Hepatocyte (in vitro differentiated cells): ENCODE results near the gene XXYLT1. TPM values are rescaled to one million over a fixed set of nuclear protein-coding genes. Genes with fewer than 3 reads are reported as not detected.

Experiments used
- DNase-seq: peaks from one replicate; pipeline ENCODE4 v3.0.0-alpha.2; 2016; ENCODE audit warnings: low spot score
- H2AFZ ChIP-seq: fragments of 200-600 bp; sonication (generic); 2 replicates; pipeline ENCODE4 v1.6.0; 2016; ENCODE audit warnings: antibody characterized with exemption, mild to moderate bottlenecking
- H3K27ac ChIP-seq: fragments of 200-600 bp; sonication (generic); 2 replicates; pipeline ENCODE4 v1.5.1; 2016; ENCODE audit warnings: mild to moderate bottlenecking
- H3K27me3 ChIP-seq: fragments of 200-600 bp; sonication (generic); 2 replicates; pipeline ENCODE4 v1.6.1; 2016
- H3K36me3 ChIP-seq: fragments of 200-600 bp; sonication (generic); replicated peaks from 2 replicates; pipeline ENCODE4 v1.5.1; 2016; ENCODE audit warnings: low read depth; ENCODE audit not compliant: insufficient read depth
- H3K4me1 ChIP-seq: fragments of 200-600 bp; sonication (generic); 2 replicates; pipeline ENCODE4 v1.5.1; 2016; ENCODE audit warnings: mild to moderate bottlenecking, moderate library complexity; ENCODE audit not compliant: insufficient read depth
- H3K4me2 ChIP-seq: fragments of 200-600 bp; sonication (generic); 2 replicates; pipeline ENCODE4 v1.6.0; 2016
- H3K4me3 ChIP-seq: fragments of 200-600 bp; sonication (generic); 2 replicates; pipeline ENCODE4 v1.5.1; 2016; ENCODE audit warnings: mild to moderate bottlenecking
- H3K79me2 ChIP-seq: fragments of 200-600 bp; sonication (generic); 2 replicates; pipeline ENCODE4 v1.6.0; 2017; ENCODE audit warnings: mild to moderate bottlenecking
- H3K9me2 ChIP-seq: fragments of 200-600 bp; sonication (generic); replicated peaks from 2 replicates; pipeline ENCODE4 v1.6.0; 2017; ENCODE audit warnings: mild to moderate bottlenecking; ENCODE audit not compliant: insufficient read depth
- H3K9me3 ChIP-seq: fragments of 200-600 bp; sonication (generic); 2 replicates; pipeline ENCODE4 v1.5.1; 2016; ENCODE audit warnings: low read depth, mild to moderate bottlenecking
- H4K20me1 ChIP-seq: fragments of 200-600 bp; sonication (generic); 2 replicates; pipeline ENCODE4 v1.6.0; 2016; ENCODE audit warnings: mild to moderate bottlenecking; ENCODE audit not compliant: insufficient read depth, poor library complexity, severe bottlenecking
- EZH2 ChIP-seq: fragments of 200-600 bp; sonication (generic); IDR thresholded peaks from 2 replicates; pipeline ENCODE4 v1.6.1; 2016; ENCODE audit warnings: antibody characterized with exemption, mild to moderate bottlenecking, borderline replicate concordance
- EZH2phosphoT487 ChIP-seq: fragments of 200-600 bp; sonication (generic); IDR thresholded peaks from one replicate; pipeline ENCODE4 v1.6.1; 2018; ENCODE audit warnings: antibody characterized with exemption, mild to moderate bottlenecking, low read depth, moderate library complexity; ENCODE audit not compliant: unreplicated experiment, severe bottlenecking
- WGBS: methylation state at CpG from one replicate; pipeline ENCODE4 v1.1.6; 2016; ENCODE audit warnings: low lambda C conversion rate; ENCODE audit errors: missing lambda C conversion rate; 5-methylcytosine and 5-hydroxymethylcytosine counted together
- polyA plus RNA-seq: library from polyadenylated mRNA; unstranded; fragments of >200 nt; fragmentation: Nextera tagmentation; extraction: Ambion mirVana; gene quantifications from 2 replicates; pipeline ENCODE4 v1.2.1, GENCODE V29; 2016
- total RNA-seq: library from RNA; depleted of rRNA; stranded (reverse); fragments of >200 nt; gene quantifications from 2 replicates; pipeline ENCODE4 v1.2.3, GENCODE V29; 2014
- TF ChIP-seq, protein P1 (sequence below): fragments of 200-600 bp; sonication (generic); IDR thresholded peaks from 2 replicates; pipeline ENCODE4 v1.5.1; 2016; ENCODE audit warnings: antibody characterized with exemption, mild to moderate bottlenecking; ENCODE audit not compliant: poor library complexity

Gene XXYLT1
- total and polyA plus RNA-seq, 2 experiments from 2014 or later, result 20.9 to 25.6 TPM

DNA sequence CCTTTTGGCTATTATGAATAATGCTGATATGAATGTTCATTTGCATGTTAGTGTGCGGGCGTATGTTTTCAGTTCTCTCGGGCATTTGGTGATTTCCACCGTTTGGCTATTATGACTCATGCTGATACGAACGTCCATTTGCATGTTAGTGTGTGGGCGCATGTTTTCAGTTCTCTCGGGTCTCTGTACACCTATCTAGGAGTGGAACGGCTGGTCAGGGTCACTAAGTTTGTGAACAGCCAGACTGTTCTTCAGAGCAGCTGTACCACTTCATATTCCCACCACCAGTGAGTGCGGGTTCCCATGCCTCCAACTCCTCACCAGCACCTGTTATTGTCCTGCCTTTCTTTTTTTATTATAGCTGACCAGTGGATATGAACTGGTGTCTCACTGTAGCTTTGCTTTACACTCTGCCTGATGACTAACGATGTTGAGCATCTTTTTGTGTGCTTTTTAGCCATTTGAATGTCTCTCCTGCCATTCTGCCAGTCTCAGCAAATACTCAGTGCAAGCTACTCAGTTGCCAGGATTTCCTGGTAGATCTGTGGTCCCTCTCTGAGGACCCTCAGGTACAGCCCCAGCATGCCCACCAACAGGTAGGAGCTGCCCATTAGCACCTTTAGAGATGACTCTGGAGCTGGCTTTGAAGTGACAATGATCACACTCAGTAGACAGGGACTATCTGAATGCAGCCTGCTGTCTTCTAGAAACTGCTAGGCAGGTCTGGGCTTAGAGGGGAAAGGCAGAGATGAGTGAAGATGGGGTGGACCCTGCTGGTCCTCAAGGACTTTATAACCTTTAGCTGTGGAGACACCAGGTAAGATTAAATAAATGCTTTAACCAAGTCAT, 141.1 kb downstream of the XXYLT1 start:
- Histone ChIP-seq H3K4me3 (no peak overlapping the region), H2AFZ (no peak overlapping the region), H3K9me2 (no peaks in the 10 kb centered on the region), H3K27ac (no peak overlapping the region), H3K4me1 (no peaks in the 10 kb centered on the region), H3K4me2 (no peak overlapping the region), H3K9me3 (no peaks in the 10 kb centered on the region), H4K20me1 (no peaks in the 10 kb centered on the region), H3K36me3 (no peaks in the 10 kb centered on the region), H3K27me3 (no peaks in the 10 kb centered on the region), H3K79me2 (no peaks in the 10 kb centered on the region)
- no peak for DNase-seq
- 90% methylated on average over 11 of the region's 11 CpGs for WGBS
- TF ChIP-seq EZH2 (no peak), EZH2phosphoT487 (no peak)
- TF ChIP-seq, protein P1, sequence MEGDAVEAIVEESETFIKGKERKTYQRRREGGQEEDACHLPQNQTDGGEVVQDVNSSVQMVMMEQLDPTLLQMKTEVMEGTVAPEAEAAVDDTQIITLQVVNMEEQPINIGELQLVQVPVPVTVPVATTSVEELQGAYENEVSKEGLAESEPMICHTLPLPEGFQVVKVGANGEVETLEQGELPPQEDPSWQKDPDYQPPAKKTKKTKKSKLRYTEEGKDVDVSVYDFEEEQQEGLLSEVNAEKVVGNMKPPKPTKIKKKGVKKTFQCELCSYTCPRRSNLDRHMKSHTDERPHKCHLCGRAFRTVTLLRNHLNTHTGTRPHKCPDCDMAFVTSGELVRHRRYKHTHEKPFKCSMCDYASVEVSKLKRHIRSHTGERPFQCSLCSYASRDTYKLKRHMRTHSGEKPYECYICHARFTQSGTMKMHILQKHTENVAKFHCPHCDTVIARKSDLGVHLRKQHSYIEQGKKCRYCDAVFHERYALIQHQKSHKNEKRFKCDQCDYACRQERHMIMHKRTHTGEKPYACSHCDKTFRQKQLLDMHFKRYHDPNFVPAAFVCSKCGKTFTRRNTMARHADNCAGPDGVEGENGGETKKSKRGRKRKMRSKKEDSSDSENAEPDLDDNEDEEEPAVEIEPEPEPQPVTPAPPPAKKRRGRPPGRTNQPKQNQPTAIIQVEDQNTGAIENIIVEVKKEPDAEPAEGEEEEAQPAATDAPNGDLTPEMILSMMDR, result no peak

DNA sequence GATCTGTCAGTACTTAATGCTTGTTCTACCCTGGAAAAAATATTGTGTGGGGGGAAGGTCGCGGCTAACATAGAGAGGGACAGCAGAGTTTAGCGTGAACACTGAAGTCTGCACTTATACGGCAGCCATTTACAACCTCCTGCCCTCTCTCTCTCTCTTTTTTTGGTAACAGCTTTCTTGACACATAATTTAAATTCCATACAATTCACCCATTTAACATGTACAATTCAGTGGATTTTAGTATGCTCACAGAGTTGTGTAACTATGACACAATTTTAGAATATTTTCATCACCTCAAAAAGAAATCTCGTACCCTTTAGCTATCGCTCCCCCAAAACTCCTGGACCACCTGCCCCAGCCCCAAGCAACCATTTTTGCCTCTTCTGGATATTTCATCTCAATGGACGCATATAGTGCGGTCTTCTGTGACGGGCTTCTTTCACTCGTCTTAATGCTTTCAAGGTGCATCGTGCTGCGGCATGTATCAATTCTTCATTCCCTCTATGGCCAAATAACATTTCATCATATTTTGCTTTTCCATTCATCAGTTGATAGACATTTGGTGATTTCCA, 141.8 kb downstream of the XXYLT1 start:
- H3K27ac ChIP-seq, result no peak overlapping the region
- WGBS, result 98% methylated on average over 12 of the region's 12 CpGs
- no peaks in the 10 kb centered on the region for H3K79me2 ChIP-seq
- H4K20me1 ChIP-seq, result no peaks in the 10 kb centered on the region
- H3K4me2 ChIP-seq, result no peak overlapping the region
- TF ChIP-seq EZH2 (no peak), EZH2phosphoT487 (no peak)
- TF ChIP-seq, protein P1, result no peak
- H3K27me3 ChIP-seq, result no peaks in the 10 kb centered on the region
- DNase-seq, result no peak
- no peak overlapping the region for H3K4me3 ChIP-seq
- H3K4me1 ChIP-seq, result no peaks in the 10 kb centered on the region
- H2AFZ ChIP-seq, result no peak overlapping the region
- no peaks in the 10 kb centered on the region for H3K9me2 ChIP-seq
- H3K9me3 ChIP-seq, result no peaks in the 10 kb centered on the region
- no peaks in the 10 kb centered on the region for H3K36me3 ChIP-seq

GRCh38 chr3:195128255-195129071, 142.5 kb downstream of the XXYLT1 start:
- WGBS, result 86% methylated on average over 7 of the region's 7 CpGs
- no peak for DNase-seq
- no peak overlapping the region for H2AFZ ChIP-seq
- no peaks in the 10 kb centered on the region for H3K9me3 ChIP-seq
- no peak overlapping the region for H3K27ac ChIP-seq
- H3K4me1 ChIP-seq, result no peaks in the 10 kb centered on the region
- H3K4me2 ChIP-seq, result no peak overlapping the region
- no peak for TF ChIP-seq EZH2
- TF ChIP-seq, protein P1, result no peak
- no peaks in the 10 kb centered on the region for H3K27me3 ChIP-seq
- H4K20me1 ChIP-seq, result no peaks in the 10 kb centered on the region
- no peak overlapping the region for H3K4me3 ChIP-seq
- no peaks in the 10 kb centered on the region for H3K79me2 ChIP-seq
- no peaks in the 10 kb centered on the region for H3K9me2 ChIP-seq
- no peaks in the 10 kb centered on the region for H3K36me3 ChIP-seq
